ENCODE measurements around the gene BCL6B. TPM values are rescaled to one million over a fixed set of nuclear protein-coding genes. Genes with fewer than 3 reads are reported as not detected.

Gene BCL6B
- total RNA-seq, 2 experiments from 2014 or later, result not detected

GRCh38 chr17:7019839-7020519 lies 2.9 kb upstream of the BCL6B start:
- no peak overlapping the region for H2AFZ ChIP-seq (ENCODE audit: low read length)

GRCh38 chr17:7020894-7021664 lies 1.8 kb upstream of the BCL6B start:
- CTCF ChIA-PET (ENCODE audit: unreplicated experiment), result interaction anchor here (0.6 to 0.8 kb wide), 2 partner anchors 15 to 178 kb away, joined by 3 read pairs; partner anchors contain the start of gene SLC16A13
- H3K4me2 ChIP-seq (ENCODE audit: low read length), result no peak overlapping the region
- H3K79me2 ChIP-seq (ENCODE audit: insufficient read depth, low read depth, low read length), result no peaks in the 10 kb centered on the region
- H3K9me3 ChIP-seq (ENCODE audit: low read length), result no peaks in the 10 kb centered on the region
- H3K4me1 ChIP-seq (ENCODE audit: insufficient read depth, low read length, poor library complexity, severe bottlenecking), result peaks cover 13% of the 10 kb centered on the region
- H4K20me1 ChIP-seq (ENCODE audit: insufficient read depth, low read length), result no peaks in the 10 kb centered on the region
- intact Hi-C loops (cut with micrococcal nuclease; ENCODE audit: unreplicated experiment), result loop anchor here (5.0 kb wide), 1 partner anchor 109 kb away; no protein-coding TSS in a partner anchor
- H3K36me3 ChIP-seq (ENCODE audit: insufficient read depth, low read length), result peaks cover 13% of the 10 kb centered on the region; the same call in 1 of the 2 replicates
- BruUV-seq (replicated peaks), result no TSS peak
- no peak overlapping the region for H2AFZ ChIP-seq (ENCODE audit: low read length)
- POLR2A ChIA-PET, result interaction anchor here (1.1 kb wide), 1 partner anchor 14 kb away, joined by 4 read pairs; the partner anchor contains the start of gene SLC16A13
- TF ChIP-seq EZH2phosphoT487 (IDR thresholded peaks at IDR 0.05; ENCODE audit: borderline replicate concordance, low read depth, low read length) (no peak), CTCF (conservative IDR thresholded peaks at IDR 0.05; ENCODE audit: low read length) (no peak)
- no peak overlapping the region for H3K27ac ChIP-seq (ENCODE audit: low read depth, low read length, poor library complexity, severe bottlenecking)
- no peaks in the 10 kb centered on the region for H3K9me2 ChIP-seq (ENCODE audit: insufficient read depth, low read length)
- no peak for DNase-seq (ENCODE audit: low spot score)
- H3K4me3 ChIP-seq (ENCODE audit: low read depth, low read length, poor library complexity, severe bottlenecking), result no peak overlapping the region

More at GRCh38 chr17:7019839-7020519, 2.9 kb upstream of the BCL6B start:
- no peak for DNase-seq (ENCODE audit: low spot score)
- TF ChIP-seq EZH2phosphoT487 (IDR thresholded peaks at IDR 0.05; ENCODE audit: borderline replicate concordance, low read depth, low read length) (no peak), CTCF (conservative IDR thresholded peaks at IDR 0.05; ENCODE audit: low read length) (no peak)
- BruUV-seq (replicated peaks), result no TSS peak
- no peaks in the 10 kb centered on the region for H3K9me3 ChIP-seq (ENCODE audit: low read length)
- H3K79me2 ChIP-seq (ENCODE audit: insufficient read depth, low read depth, low read length), result no peaks in the 10 kb centered on the region
- no peak overlapping the region for H3K4me3 ChIP-seq (ENCODE audit: low read depth, low read length, poor library complexity, severe bottlenecking)
- ChIA-PET POLR2A (no interaction called here), CTCF (ENCODE audit: unreplicated experiment) (no interaction called here)
- H4K20me1 ChIP-seq (ENCODE audit: insufficient read depth, low read length), result no peaks in the 10 kb centered on the region
- no peak overlapping the region for H3K4me2 ChIP-seq (ENCODE audit: low read length)
- H3K4me1 ChIP-seq (ENCODE audit: insufficient read depth, low read length, poor library complexity, severe bottlenecking), result peaks cover 21% of the 10 kb centered on the region
- H3K27ac ChIP-seq (ENCODE audit: low read depth, low read length, poor library complexity, severe bottlenecking), result no peak overlapping the region
- no peaks in the 10 kb centered on the region for H3K9me2 ChIP-seq (ENCODE audit: insufficient read depth, low read length)
- intact Hi-C loops (cut with micrococcal nuclease; ENCODE audit: unreplicated experiment), result loop anchor here (5.0 kb wide), 1 partner anchor 108 kb away; no protein-coding TSS in a partner anchor
- peaks cover 13% of the 10 kb centered on the region; the same call in 1 of the 2 replicates for H3K36me3 ChIP-seq (ENCODE audit: insufficient read depth, low read length)
